Stimulated activated CD8-positive, alpha-beta memory T cell treated with anti-CD3 and anti-CD28 coated beads, Interleukin-4, amount 100 ng/mL, for 48 hours (primary cell): ENCODE results near the gene HRH4.

Source experiments
- DNase-seq: peaks from one replicate; pipeline ENCODE4 v3.0.0-alpha.2; 2020

HRH4 gene

DNA sequence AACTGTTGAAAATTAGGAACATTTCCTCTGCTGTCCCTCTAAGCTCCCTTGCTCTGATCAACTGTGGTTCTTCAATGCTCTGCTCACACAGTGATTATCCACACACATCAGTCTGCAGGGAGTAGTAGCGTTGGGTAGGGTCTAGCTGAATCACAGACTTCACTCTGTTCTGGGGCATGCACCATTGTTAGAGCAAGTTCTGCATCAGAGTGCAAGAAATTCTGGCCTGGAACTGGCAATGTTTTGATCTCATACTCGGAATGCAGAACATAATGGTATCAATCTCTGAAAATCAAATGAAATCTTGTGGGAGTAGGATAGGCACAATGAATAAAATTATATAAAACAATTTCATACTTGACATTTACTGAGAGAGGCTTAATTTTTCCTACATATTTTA is 55.3 kb downstream of the HRH4 start:
- no peak for DNase-seq

DNA sequence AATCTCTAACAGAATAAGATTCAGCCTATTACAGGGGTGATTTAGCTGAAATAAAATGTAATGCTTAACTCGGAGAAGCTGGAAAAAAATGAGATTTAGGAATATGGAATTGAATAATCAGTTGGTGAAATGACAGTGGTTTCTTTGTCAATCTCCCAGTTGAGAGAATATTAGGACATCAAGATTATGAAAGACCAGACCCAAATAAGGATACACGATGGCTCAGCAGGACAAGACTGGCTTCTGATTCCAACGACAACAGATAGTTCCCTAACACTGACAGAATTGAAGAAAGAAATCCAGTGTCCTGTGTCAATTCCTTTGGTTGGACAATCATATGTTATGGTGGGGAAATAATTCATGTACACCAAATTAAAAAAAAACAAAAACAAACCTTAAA is 55.8 kb downstream of the HRH4 start:
- DNase-seq: no peak

DNA sequence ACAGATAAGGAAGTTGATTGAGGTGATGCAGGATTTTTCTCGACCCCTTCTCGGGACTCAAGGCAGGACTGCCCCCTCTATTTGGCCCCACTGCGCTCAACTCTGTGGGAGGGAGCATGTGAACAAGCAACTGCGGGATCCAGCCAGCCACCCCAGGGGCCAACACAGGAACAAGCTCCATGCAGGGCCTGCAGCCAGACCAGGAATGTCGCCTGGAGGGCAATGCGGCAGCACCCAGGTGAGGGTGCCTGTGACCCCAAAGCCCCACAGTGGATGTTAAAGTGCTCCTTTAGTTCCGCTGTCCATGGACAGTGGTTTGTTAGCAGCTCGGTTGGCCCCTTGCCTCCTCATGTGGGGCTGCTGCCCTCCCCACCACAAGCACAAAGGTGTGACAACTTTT is 57.1 kb downstream of the HRH4 start:
- DNase-seq: no peak

DNA sequence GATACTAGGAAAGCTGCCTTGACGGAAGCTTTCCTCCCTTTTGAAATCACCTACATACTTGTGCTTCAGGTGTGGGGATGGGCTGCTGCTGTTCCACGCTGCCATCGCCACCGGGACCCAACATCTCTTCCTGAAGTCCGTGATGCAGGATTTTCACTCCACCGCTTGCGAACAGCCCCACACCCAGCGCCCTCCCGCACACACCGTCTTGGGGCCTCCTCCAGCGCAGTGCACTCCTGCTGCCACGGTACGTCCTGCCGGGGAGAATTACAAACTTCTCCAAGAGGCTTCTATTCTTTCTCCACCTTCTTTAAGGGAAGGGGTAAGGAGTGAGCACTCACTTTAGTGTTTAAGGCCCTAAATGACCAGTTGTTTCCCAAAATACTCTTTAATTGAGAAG is 58.2 kb downstream of the HRH4 start:
- no peak for DNase-seq
